Measurements from ENCODE around the gene SCIN. TPM values are rescaled to one million over a fixed set of nuclear protein-coding genes. Genes with fewer than 3 reads are reported as not detected.

Gene SCIN
- total RNA-seq, 1 donor from 2014 or later = 3.3 TPM

- Mint-ChIP-seq H3K27me3 (ENCODE audit: low read depth) (no peaks in the 10 kb centered on the region), H3K4me3 (no peak overlapping the region), H3K36me3 (peaks cover 6% of the 10 kb centered on the region), H3K4me1 (no peaks in the 10 kb centered on the region), H3K27ac (no peak overlapping the region), H3K9me3 (peaks cover 20% of the 10 kb centered on the region)
- no peak for TF ChIP-seq CTCF (IDR thresholded peaks at IDR 0.05; ENCODE audit: unreplicated experiment)
- no peak for DNase-seq (ENCODE audit: low spot score in 2 of 2, unreplicated experiment in 2 of 2)
Measured at GRCh38 chr7:12590559-12590958, 20.0 kb downstream of the SCIN start.

- no peak for TF ChIP-seq CTCF (IDR thresholded peaks at IDR 0.05; ENCODE audit: unreplicated experiment)
- Mint-ChIP-seq H3K9me3 (peaks cover 24% of the 10 kb centered on the region), H3K27me3 (ENCODE audit: low read depth) (no peaks in the 10 kb centered on the region), H3K4me1 (no peaks in the 10 kb centered on the region), H3K4me3 (no peak overlapping the region), H3K36me3 (peaks cover 6% of the 10 kb centered on the region), H3K27ac (no peak overlapping the region)
- DNase-seq (ENCODE audit: low spot score in 2 of 2, unreplicated experiment in 2 of 2) = no peak
Measured at GRCh38 chr7:12594122-12594897, 23.8 kb downstream of the SCIN start.

- no peak overlapping the region for H3K4me3 Mint-ChIP-seq
- no peaks in the 10 kb centered on the region for H3K4me1 Mint-ChIP-seq
- no peak overlapping the region for H3K27ac Mint-ChIP-seq
- peaks cover 24% of the 10 kb centered on the region for H3K9me3 Mint-ChIP-seq
- TF ChIP-seq CTCF (IDR thresholded peaks at IDR 0.05; ENCODE audit: unreplicated experiment) = no peak
- no peaks in the 10 kb centered on the region for H3K27me3 Mint-ChIP-seq (ENCODE audit: low read depth)
- peaks cover 6% of the 10 kb centered on the region for H3K36me3 Mint-ChIP-seq
- DNase-seq (ENCODE audit: low spot score in 2 of 2, unreplicated experiment in 2 of 2) = no peak
Measured at GRCh38 chr7:12595148-12595547, 24.6 kb downstream of the SCIN start.

- TF ChIP-seq CTCF (IDR thresholded peaks at IDR 0.05; ENCODE audit: unreplicated experiment) = no peak
- H3K9me3 Mint-ChIP-seq = peaks cover 28% of the 10 kb centered on the region
- H3K4me3 Mint-ChIP-seq = no peak overlapping the region
- H3K36me3 Mint-ChIP-seq = peaks cover 6% of the 10 kb centered on the region
- no peaks in the 10 kb centered on the region for H3K4me1 Mint-ChIP-seq
- H3K27me3 Mint-ChIP-seq (ENCODE audit: low read depth) = no peaks in the 10 kb centered on the region
- DNase-seq (ENCODE audit: low spot score in 2 of 2, unreplicated experiment in 2 of 2) = no peak
- no peak overlapping the region for H3K27ac Mint-ChIP-seq
Measured at GRCh38 chr7:12596225-12596790, 25.8 kb downstream of the SCIN start.

- Mint-ChIP-seq H3K36me3 (peaks cover 11% of the 10 kb centered on the region), H3K4me3 (no peak overlapping the region), H3K27ac (no peak overlapping the region), H3K4me1 (no peaks in the 10 kb centered on the region), H3K9me3 (peaks cover 23% of the 10 kb centered on the region), H3K27me3 (ENCODE audit: low read depth) (no peaks in the 10 kb centered on the region)
- no peak for TF ChIP-seq CTCF (IDR thresholded peaks at IDR 0.05; ENCODE audit: unreplicated experiment)
- no peak for DNase-seq (ENCODE audit: low spot score in 2 of 2, unreplicated experiment in 2 of 2)
Measured at GRCh38 chr7:12601302-12601869, 30.9 kb downstream of the SCIN start.

All from mesothelial cell of epicardium (in vitro differentiated cells).